NCI-H446 (cell line): Measurements from ENCODE around the gene USP32.

Experiments used
- DNase-seq, 2 experiments: peaks; one replicate each; lab custom pipeline; 2025; lab: John Stamatoyannopoulos, UW

Gene USP32

GRCh38 chr17:60174035-60174434 is 217.9 kb downstream of the USP32 start:
- no peak for DNase-seq

- no peak for DNase-seq
These were observed 218.6 kb downstream of the USP32 start for GRCh38 chr17:60173304-60173819.

- no peak for DNase-seq
These were observed 220.2 kb downstream of the USP32 start for GRCh38 chr17:60171753-60172079.

- no peak for DNase-seq
These were observed 220.8 kb downstream of the USP32 start for GRCh38 chr17:60170835-60171752.

- peak in 1 of 2 experiments; percentile 27 for DNase-seq
These were observed 221.8 kb downstream of the USP32 start for GRCh38 chr17:60169921-60170817.

GRCh38 chr17:60168654-60169053 is 223.3 kb downstream of the USP32 start:
- no peak for DNase-seq

- DNase-seq, result no peak
These were observed 224.7 kb downstream of the USP32 start for GRCh38 chr17:60167065-60167741.

- no peak for DNase-seq
These were observed 226.0 kb downstream of the USP32 start for GRCh38 chr17:60165971-60166370.

- DNase-seq, result no peak
These were observed 226.7 kb downstream of the USP32 start for GRCh38 chr17:60165223-60165622.

GRCh38 chr17:60164697-60165096 is 227.2 kb downstream of the USP32 start:
- no peak for DNase-seq

- DNase-seq, result no peak
These were observed 227.8 kb downstream of the USP32 start for GRCh38 chr17:60164164-60164563.

- DNase-seq, result no peak
These were observed 228.7 kb downstream of the USP32 start for GRCh38 chr17:60163108-60163784.

- no peak for DNase-seq
These were observed 230.2 kb downstream of the USP32 start for GRCh38 chr17:60161598-60162330.

GRCh38 chr17:60160829-60161501 is 231.0 kb downstream of the USP32 start:
- no peak for DNase-seq

GRCh38 chr17:60159479-60159866 is 232.5 kb downstream of the USP32 start:
- DNase-seq, result no peak

- DNase-seq, result no peak
These were observed 233.0 kb downstream of the USP32 start for GRCh38 chr17:60158751-60159478.

GRCh38 chr17:60157487-60158040 is 234.4 kb downstream of the USP32 start:
- DNase-seq, result no peak

- no peak for DNase-seq
These were observed 235.2 kb downstream of the USP32 start for GRCh38 chr17:60156746-60157145.

- DNase-seq, result no peak
These were observed 236.1 kb downstream of the USP32 start for GRCh38 chr17:60155815-60156214.
